Embryonic facial prominence (tissue), 1 donor: ENCODE data around the gene XCL2.
"Not testable (repeated sequence)": the region's sequence is repeated elsewhere in the genome, so short reads cannot be mapped to it uniquely, and the experiment has no call there.

Source experiments
- DNase-seq: peaks from one replicate; pipeline ENCODE4 v3.0.0-alpha.2; 2016; ENCODE audit errors: extremely low spot score

XCL2 gene

GRCh38 chr1:168543840-168544498 lies at the start of gene XCL2:
Gene XCL2 (minus strand): TSS chr1:168543997. CDS start chr1:168543964, 33 bp downstream.
- DNase-seq: not testable (repeated sequence)

- DNase-seq: no peak
Measured at GRCh38 chr1:168591641-168592250, 47.9 kb upstream of the XCL2 start.

GRCh38 chr1:168591066-168591465 lies 47.3 kb upstream of the XCL2 start:
- DNase-seq: no peak

- no peak for DNase-seq
Measured at GRCh38 chr1:168589167-168589566, 45.4 kb upstream of the XCL2 start.

GRCh38 chr1:168585937-168586336 lies 42.1 kb upstream of the XCL2 start:
- no peak for DNase-seq

- DNase-seq: no peak
Measured at GRCh38 chr1:168585191-168585590, 41.4 kb upstream of the XCL2 start.

GRCh38 chr1:168583571-168583970 lies 39.8 kb upstream of the XCL2 start:
- no peak for DNase-seq

- no peak for DNase-seq
Measured at GRCh38 chr1:168582688-168583336, 39.0 kb upstream of the XCL2 start.

GRCh38 chr1:168581817-168582572 lies 38.2 kb upstream of the XCL2 start:
- no peak for DNase-seq

- DNase-seq: not testable (repeated sequence)
Measured at GRCh38 chr1:168580991-168581390, 37.2 kb upstream of the XCL2 start.

- DNase-seq: not testable (repeated sequence)
Measured at GRCh38 chr1:168580290-168580689, 36.5 kb upstream of the XCL2 start.

- DNase-seq: not testable (repeated sequence)
Measured at GRCh38 chr1:168578531-168579185, 34.9 kb upstream of the XCL2 start.

GRCh38 chr1:168576245-168576688 lies 32.5 kb upstream of the XCL2 start, which contains the start of gene XCL1:
Gene XCL1 (plus strand): TSS chr1:168576605. CDS start chr1:168576638, 33 bp downstream.
- DNase-seq: not testable (repeated sequence)

- not testable (repeated sequence) for DNase-seq
Measured at GRCh38 chr1:168574234-168574633, 30.4 kb upstream of the XCL2 start.

- DNase-seq: no peak
Measured at GRCh38 chr1:168572633-168573032, 28.8 kb upstream of the XCL2 start.

GRCh38 chr1:168570652-168571051 lies 26.9 kb upstream of the XCL2 start:
- no peak for DNase-seq

- DNase-seq: no peak
Measured at GRCh38 chr1:168568346-168568745, 24.5 kb upstream of the XCL2 start.

GRCh38 chr1:168567568-168567967 lies 23.8 kb upstream of the XCL2 start:
- no peak for DNase-seq

GRCh38 chr1:168567007-168567406 lies 23.2 kb upstream of the XCL2 start:
- no peak for DNase-seq

- DNase-seq: no peak
Measured at GRCh38 chr1:168565825-168566224, 22.0 kb upstream of the XCL2 start.

- no peak for DNase-seq
Measured at GRCh38 chr1:168561989-168562388, 18.2 kb upstream of the XCL2 start.

- no peak for DNase-seq
Measured at GRCh38 chr1:168560370-168560769, 16.6 kb upstream of the XCL2 start.
